Panc1 (cell line): Measurements from ENCODE around the gene AP3M1. TPM values are rescaled to one million over a fixed set of nuclear protein-coding genes. Genes with fewer than 3 reads are reported as not detected.

Source experiments
- ATAC-seq: fragments of 200-7000 bp; cut with Tn5 transposase; 2 replicates; pipeline ENCODE4 v1.9.1; 2020; ENCODE audit warnings: mild to moderate bottlenecking, moderate library complexity
- BruUV-seq: library from RNA; stranded (reverse); fragments of 400-500 nt; replicated peaks from 2 replicates; lab custom pipeline; 2021; lab: Mats Ljungman, UMichigan
- CTCF ChIA-PET: fragments of 300-600 bp; sonication (Branson Sonifier 250); formaldehyde crosslinking; loops from one replicate; lab custom pipeline; 2022; ENCODE audit warnings: antibody characterized with exemption; lab: Charles Lee
- POLR2A ChIA-PET: fragments of 300-600 bp; sonication (Branson Sonifier 250); formaldehyde crosslinking; loops from one replicate; lab custom pipeline; 2022; ENCODE audit warnings: antibody characterized with exemption; lab: Charles Lee
- DNase-seq: peaks from one replicate; pipeline ENCODE4 v3.0.0-alpha.2; 2010; ENCODE audit warnings: low read depth, low spot score
- H3K27ac ChIP-seq: 2 replicates; pipeline ENCODE4 v1.5.1; 2011; ENCODE audit warnings: mild to moderate bottlenecking, low read length, inconsistent platforms
- H3K27me3 ChIP-seq: fragments of 200-500 bp; sonication (Bioruptor generic); 2 replicates; pipeline ENCODE4 v1.6.0; 2014; ENCODE audit warnings: low read length, inconsistent platforms; ENCODE audit not compliant: control insufficient read depth, insufficient read depth
- H3K36me3 ChIP-seq: fragments of 200-500 bp; sonication (Bioruptor generic); 2 replicates; pipeline ENCODE4 v1.5.1; 2014; ENCODE audit warnings: inconsistent platforms, mild to moderate bottlenecking, low read length, moderate library complexity; ENCODE audit not compliant: control insufficient read depth, insufficient read depth
- H3K4me1 ChIP-seq: 2 replicates; pipeline ENCODE4 v1.5.1; 2011; ENCODE audit warnings: inconsistent platforms, mild to moderate bottlenecking, low read length, moderate library complexity; ENCODE audit not compliant: control insufficient read depth, insufficient read depth
- H3K4me3 ChIP-seq, 2 experiments: 2 replicates each; pipeline ENCODE4 v1.5.1; 2011 to 2012; ENCODE audit warnings: low read depth in 2 of 2, low read length in 2 of 2, mild to moderate bottlenecking in 2 of 2, inconsistent platforms in 1 of 2, moderate library complexity in 1 of 2
- H3K9me3 ChIP-seq: fragments of 200-500 bp; sonication (Bioruptor generic); 2 replicates; pipeline ENCODE4 v1.5.1; 2014; ENCODE audit warnings: low read depth, mild to moderate bottlenecking, inconsistent platforms, low read length, moderate library complexity; ENCODE audit not compliant: control insufficient read depth, insufficient read depth
- CTCF ChIP-seq: fragments of 450-650 bp; IDR thresholded peaks from 2 replicates; pipeline ENCODE4 v1.5.1; 2017; ENCODE audit warnings: mild to moderate bottlenecking
- POLR2AphosphoS5 ChIP-seq: IDR thresholded peaks from 2 replicates; pipeline ENCODE4 v1.6.1; 2012; ENCODE audit warnings: mild to moderate bottlenecking, low read depth, low read length, moderate library complexity
- REST ChIP-seq, 2 experiments: IDR thresholded peaks; 2 replicates each; pipeline ENCODE4 v1.6.1; 2011 to 2012; ENCODE audit warnings: low read depth in 2 of 2, control low read depth in 1 of 2, low read length in 1 of 2, mild to moderate bottlenecking in 1 of 2, moderate library complexity in 1 of 2; ENCODE audit not compliant: insufficient read depth in 1 of 2
- SIN3A ChIP-seq: IDR thresholded peaks from 2 replicates; pipeline ENCODE4 v1.6.1; 2012; ENCODE audit warnings: low read depth, mild to moderate bottlenecking, low read length, moderate library complexity, borderline replicate concordance; ENCODE audit not compliant: insufficient read depth
- TCF7L2 ChIP-seq: IDR thresholded peaks from 2 replicates; pipeline ENCODE4 v1.6.1; 2011; ENCODE audit warnings: mild to moderate bottlenecking, low read depth, low read length, inconsistent platforms
- in situ Hi-C: cut with HindIII; loops from 2 replicates; pipeline ENCODE4 v1.10.0; 2016; ENCODE audit warnings: low sequenced_read_pairs, low pct_unique_long_range_greater_than_20kb
- intact Hi-C: fragments of 100-400 bp; cut with micrococcal nuclease; formaldehyde crosslinking; loops from one replicate; pipeline ENCODE4 v1.10.0; 2022; ENCODE audit not compliant: unreplicated experiment
- total RNA-seq: library from RNA; stranded (reverse); gene quantifications from one replicate; pipeline ENCODE4 v1.2.1, GENCODE V29; 2021; ENCODE audit not compliant: unreplicated experiment

The AP3M1 gene
- total RNA-seq, 1 experiment from 2014 or later, result 51.5 TPM

GRCh38 chr10:74111799-74112198, 38.8 kb downstream of the AP3M1 start:
- Histone ChIP-seq H3K27me3 (no peaks in the 10 kb centered on the region), H3K4me1 (no peaks in the 10 kb centered on the region), H3K9me3 (no peaks in the 10 kb centered on the region), H3K27ac (no peak overlapping the region), H3K36me3 (peaks cover 66% of the 10 kb centered on the region), H3K4me3 (no peak overlapping the region)
- CTCF ChIA-PET, result no interaction called here
- ATAC-seq, result no peak
- intact Hi-C loops, result no loop called here
- in situ Hi-C loops, result no loop called here
- TF ChIP-seq CTCF (no peak), POLR2AphosphoS5 (no peak), TCF7L2 (no peak), REST (IDR thresholded peaks at IDR 0.05; ENCODE audit: insufficient read depth in 1 of 2, low read depth in 2 of 2, low read length in 1 of 2) (no peak), SIN3A (no peak)
- DNase-seq, result no peak
- no TSS peak for BruUV-seq
- POLR2A ChIA-PET, result interaction anchor here (0.9 kb wide), 1 partner anchor 10 kb away, joined by 5 read pairs; no protein-coding TSS in a partner anchor

GRCh38 chr10:74110120-74110519, 40.5 kb downstream of the AP3M1 start:
- ChIA-PET POLR2A (no interaction called here), CTCF (no interaction called here)
- DNase-seq (no peak), ATAC-seq (no peak)
- no peak overlapping the region for H3K4me3 ChIP-seq
- H3K36me3 ChIP-seq, result peaks cover 60% of the 10 kb centered on the region
- BruUV-seq, result no TSS peak
- in situ Hi-C loops, result no loop called here
- H3K27me3 ChIP-seq, result no peaks in the 10 kb centered on the region
- no peak overlapping the region for H3K27ac ChIP-seq
- intact Hi-C loops, result no loop called here
- no peaks in the 10 kb centered on the region for H3K4me1 ChIP-seq
- TF ChIP-seq TCF7L2 (no peak), CTCF (no peak), REST (IDR thresholded peaks at IDR 0.05; ENCODE audit: insufficient read depth in 1 of 2, low read depth in 2 of 2, low read length in 1 of 2) (no peak), SIN3A (no peak), POLR2AphosphoS5 (no peak)
- H3K9me3 ChIP-seq, result no peaks in the 10 kb centered on the region
